NCI-H2227 treated with DMSO at 0.1 percent for 48 hours (cell line): Measurements from ENCODE around the gene PA2G4.
"Not testable (repeated sequence)": the region's sequence is repeated elsewhere in the genome, so short reads cannot be mapped to it uniquely, and the experiment has no call there.

Source experiments
- DNase-seq: peaks from one replicate; lab custom pipeline; 2025; lab: John Stamatoyannopoulos, UW

The PA2G4 gene

GRCh38 chr12:56104109-56104814 is at the start of gene PA2G4:
TSS of gene PA2G4 (plus strand) at chr12:56104559. CDS start at chr12:56104738, 179 bp downstream.
- peak; percentile 93 for DNase-seq

- not testable (repeated sequence) for DNase-seq
Measured at GRCh38 chr12:56059964-56060363, 44.4 kb upstream of the PA2G4 start.

GRCh38 chr12:56061982-56062381 is 42.4 kb upstream of the PA2G4 start:
- no peak for DNase-seq

GRCh38 chr12:56062996-56063395 is 41.4 kb upstream of the PA2G4 start:
- DNase-seq = no peak

- no peak for DNase-seq
Measured at GRCh38 chr12:56071648-56072047, 32.7 kb upstream of the PA2G4 start.

- no peak for DNase-seq
Measured at GRCh38 chr12:56074396-56074795, 30.0 kb upstream of the PA2G4 start.

GRCh38 chr12:56077966-56078365 is 26.4 kb upstream of the PA2G4 start:
- not testable (repeated sequence) for DNase-seq

- DNase-seq = no peak
Measured at GRCh38 chr12:56078427-56078826, 25.9 kb upstream of the PA2G4 start.

- DNase-seq = peak; percentile 67
Measured at GRCh38 chr12:56078931-56079722, 25.2 kb upstream of the PA2G4 start.

GRCh38 chr12:56079723-56080555 is 24.4 kb upstream of the PA2G4 start, which contains the start of gene ERBB3:
TSS of gene ERBB3 (plus strand) at chr12:56080165. CDS start at chr12:56080301, 136 bp downstream.
- peak; percentile 29 for DNase-seq

- no peak for DNase-seq
Measured at GRCh38 chr12:56080556-56081138, 23.7 kb upstream of the PA2G4 start.

- DNase-seq = no peak
Measured at GRCh38 chr12:56081393-56082347, 22.7 kb upstream of the PA2G4 start.

GRCh38 chr12:56082382-56082781 is 22.0 kb upstream of the PA2G4 start:
- DNase-seq = no peak

- no peak for DNase-seq
Measured at GRCh38 chr12:56082967-56083366, 21.4 kb upstream of the PA2G4 start.

GRCh38 chr12:56084958-56085543 is 19.3 kb upstream of the PA2G4 start:
- DNase-seq = no peak

GRCh38 chr12:56086096-56086495 is 18.3 kb upstream of the PA2G4 start:
- DNase-seq = no peak

GRCh38 chr12:56086608-56087007 is 17.8 kb upstream of the PA2G4 start:
- no peak for DNase-seq

GRCh38 chr12:56087220-56087619 is 17.1 kb upstream of the PA2G4 start:
- no peak for DNase-seq

- no peak for DNase-seq
Measured at GRCh38 chr12:56097738-56098137, 6.6 kb upstream of the PA2G4 start.

- DNase-seq = no peak
Measured at GRCh38 chr12:56098592-56098991, 5.8 kb upstream of the PA2G4 start.
